Fibroblast of skin of back (primary cell): ENCODE measurements around the gene ITIH1.

ENCODE experiments used
- DNase-seq: peaks from one replicate; pipeline ENCODE4 v3.0.0-alpha.2; 2013

The ITIH1 gene

DNA sequence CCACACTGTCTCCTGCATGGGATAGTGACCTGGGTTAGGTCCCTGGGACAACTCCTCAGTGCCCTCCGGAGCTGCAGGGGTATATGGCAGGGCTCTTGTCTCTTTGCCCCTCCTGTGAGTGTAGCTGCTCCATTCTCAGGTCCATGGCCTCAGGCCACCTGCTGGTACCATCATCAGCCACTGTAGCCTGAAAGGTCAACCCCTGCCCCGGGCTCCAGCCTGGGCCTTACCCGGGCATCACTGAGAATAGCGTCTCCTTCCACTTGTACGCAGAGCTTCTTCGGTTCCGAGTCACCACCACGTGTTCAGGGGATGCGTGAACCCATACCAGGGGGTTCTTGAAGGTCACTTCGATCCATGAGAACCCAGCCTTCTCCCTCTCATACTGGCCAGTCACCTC lies 39.3 kb downstream of the ITIH1 start:
- no peak for DNase-seq

DNA sequence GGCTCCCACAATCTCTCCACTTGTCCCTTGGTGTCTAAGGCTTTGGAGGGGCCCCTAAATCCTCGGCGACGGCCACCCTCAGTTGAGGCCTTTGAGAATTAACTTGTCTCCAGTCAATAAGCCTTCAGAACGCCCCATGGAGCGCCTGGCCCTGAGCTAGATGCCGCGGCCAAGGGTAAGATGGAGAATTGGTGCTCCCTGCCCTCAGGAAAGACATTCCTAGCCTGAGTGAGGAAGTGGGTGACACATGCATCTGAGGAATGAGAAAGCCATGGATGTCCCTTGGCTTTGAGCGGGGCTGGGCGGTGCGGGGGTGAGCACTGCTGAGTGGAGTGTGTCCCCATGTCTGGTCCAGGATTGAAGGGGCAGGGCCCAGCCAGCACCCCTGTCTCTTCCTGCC lies 39.8 kb downstream of the ITIH1 start:
- DNase-seq = no peak

DNA sequence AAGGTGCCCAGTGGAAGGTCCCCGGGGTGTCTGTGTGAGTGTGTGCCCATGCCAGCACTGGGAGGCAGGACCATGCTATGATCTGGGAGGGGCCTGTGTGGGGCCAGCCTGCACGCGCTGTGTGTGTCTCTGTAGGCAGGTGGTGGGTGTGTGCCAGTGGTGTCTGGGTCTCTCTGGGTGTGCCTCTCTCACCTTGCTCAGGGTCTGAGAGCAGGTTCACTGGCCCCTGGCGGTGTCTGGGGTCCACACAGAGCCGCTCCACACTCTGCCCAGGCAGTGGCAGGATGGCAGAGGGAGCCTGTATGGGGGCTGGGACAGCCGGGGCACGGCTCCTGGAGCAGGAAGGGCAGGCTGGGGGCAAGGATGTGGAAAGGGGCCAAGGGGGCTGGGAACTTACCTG lies 40.5 kb downstream of the ITIH1 start:
- no peak for DNase-seq

DNA sequence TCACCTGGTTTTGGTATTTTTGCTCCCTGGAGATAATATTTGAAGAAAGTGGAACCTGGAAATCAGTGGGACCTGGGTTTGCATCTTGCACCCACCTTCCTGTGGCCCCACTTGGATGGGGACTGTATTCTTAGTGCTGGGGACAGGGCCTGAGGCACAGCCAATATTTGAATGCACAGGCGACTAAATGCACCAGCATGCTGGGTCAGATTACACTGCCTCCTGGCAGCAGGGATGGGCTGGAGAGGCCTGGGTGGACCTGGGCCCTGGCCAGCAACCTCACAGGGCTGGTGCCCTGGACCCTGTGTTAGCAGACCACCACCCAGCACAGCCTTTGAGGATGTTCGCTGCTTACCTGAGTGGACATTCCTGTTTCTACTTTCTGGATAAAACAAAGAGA lies 42.5 kb downstream of the ITIH1 start:
- DNase-seq = no peak

DNA sequence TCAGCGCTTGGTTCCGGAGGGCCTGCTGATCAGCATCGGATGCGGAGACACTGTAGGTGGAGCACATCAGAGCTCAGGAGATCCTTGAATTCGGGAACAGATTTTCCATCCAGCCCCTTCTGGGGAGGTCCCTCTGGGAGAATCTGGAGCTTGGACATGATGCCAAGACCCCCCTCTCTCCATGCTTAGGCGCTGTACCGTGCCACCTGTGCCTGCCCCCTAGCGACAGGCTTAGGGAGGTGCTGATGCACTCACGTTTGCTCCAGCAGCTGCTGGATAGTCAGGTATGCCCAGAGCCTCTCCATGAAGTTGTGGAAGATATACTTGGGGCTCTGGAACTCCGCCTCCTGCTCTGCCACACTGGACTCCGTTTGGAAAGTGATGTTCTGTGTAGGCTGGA lies 43.3 kb downstream of the ITIH1 start:
- no peak for DNase-seq

DNA sequence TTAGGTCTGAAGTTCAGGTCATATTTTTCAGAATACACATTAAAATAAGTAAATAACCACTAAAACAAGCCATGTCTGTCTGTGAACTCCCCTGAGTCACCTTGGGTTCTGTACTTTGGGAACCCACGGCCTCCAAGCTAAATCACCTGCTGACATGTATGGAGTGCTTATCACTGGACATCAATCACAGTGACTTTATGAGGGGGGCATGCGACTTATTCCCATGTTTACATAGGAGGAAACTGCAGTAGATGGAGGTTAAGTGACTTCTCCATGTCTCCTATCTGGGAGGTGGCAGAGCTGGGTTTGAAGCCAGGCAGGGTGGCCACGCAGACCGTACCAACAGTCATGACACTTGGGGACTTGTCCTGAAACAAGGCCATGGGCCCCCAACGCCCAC lies 45.0 kb downstream of the ITIH1 start:
- no peak for DNase-seq

DNA sequence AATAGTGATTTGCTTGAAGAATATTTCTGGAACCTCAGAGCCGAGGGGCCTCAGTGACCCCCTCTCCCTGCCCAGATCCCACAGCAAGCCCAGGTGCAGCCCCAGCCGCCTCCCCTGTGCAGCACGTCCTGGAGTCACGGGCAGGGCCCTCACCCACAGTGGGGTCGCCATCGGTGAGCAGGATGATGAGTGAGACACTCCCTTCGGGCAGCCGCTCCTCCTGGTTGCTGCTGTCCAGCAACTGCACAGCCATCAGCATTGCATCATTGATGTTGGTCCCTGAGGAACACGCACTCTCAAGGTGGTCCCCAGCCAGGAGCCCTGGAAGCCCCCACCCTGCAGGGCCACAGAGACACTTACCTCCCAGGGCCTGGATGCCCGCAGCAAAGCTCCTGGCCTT lies 46.6 kb downstream of the ITIH1 start:
- DNase-seq = no peak

DNA sequence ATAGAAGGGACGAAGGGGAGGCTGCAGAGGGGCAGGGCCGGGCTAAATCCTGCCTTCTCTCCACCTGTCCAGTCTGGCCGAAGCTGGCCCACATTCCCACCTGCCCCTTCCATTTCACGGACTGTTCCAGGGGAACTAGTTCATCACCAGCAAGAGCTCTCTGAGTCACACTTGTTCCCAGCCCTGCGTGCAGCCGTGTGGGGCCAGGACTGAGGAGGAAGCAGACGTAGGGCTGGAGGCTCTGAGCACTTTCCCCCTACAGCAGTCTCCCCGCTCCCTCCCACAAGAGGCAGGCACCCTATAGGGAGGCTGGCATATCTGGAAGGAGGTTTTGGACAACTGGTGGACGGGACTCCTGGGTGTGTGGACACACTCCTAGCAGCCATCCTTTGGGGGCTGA lies 50.0 kb downstream of the ITIH1 start:
- DNase-seq = peak; percentile 37

DNA sequence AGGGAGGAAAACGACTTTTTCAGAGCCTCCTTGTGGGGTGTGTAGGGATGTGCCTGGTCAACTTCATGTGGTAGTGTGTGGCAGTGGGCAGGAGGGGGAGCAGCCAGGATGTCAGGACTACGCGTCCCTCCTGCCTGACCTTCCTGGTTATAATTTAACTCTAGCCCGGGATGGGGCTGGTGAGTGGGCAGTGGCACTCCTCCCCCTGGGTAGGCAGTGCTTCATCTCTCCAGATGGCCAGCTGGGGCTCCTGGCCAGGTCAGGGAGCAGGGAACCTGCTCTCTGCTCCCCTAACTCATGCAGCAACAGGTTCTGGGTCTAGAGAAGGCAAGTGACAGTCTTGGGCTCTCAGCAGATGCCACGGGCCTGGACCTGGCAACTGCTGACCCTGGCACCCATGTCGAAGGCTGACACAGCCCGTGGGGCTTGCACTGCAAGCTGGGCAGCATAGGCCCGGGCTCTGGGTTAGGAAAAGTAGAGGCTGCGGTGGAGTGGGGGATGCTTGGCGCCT lies 50.5 kb downstream of the ITIH1 start:
- no peak for DNase-seq

DNA sequence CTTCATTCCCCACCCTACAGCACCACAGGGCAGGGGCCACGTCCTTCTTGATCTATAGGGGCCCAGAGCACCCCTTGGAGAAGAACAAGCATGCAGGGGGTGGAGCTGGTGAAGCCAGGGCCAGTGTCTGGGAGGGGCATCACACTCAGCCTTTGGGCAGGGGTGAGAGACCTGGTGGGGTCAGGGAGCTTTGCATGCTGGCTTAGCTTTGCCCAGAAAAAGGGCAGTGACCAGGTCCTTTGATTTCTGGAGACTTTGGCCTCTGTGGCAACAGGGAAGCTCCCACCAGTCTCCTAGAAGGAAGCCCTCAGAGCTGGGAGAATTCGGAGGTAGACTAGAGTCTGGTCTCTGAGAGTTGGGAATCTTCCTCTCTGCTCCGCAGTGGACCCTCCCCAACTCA lies 52.1 kb downstream of the ITIH1 start:
- no peak for DNase-seq

DNA sequence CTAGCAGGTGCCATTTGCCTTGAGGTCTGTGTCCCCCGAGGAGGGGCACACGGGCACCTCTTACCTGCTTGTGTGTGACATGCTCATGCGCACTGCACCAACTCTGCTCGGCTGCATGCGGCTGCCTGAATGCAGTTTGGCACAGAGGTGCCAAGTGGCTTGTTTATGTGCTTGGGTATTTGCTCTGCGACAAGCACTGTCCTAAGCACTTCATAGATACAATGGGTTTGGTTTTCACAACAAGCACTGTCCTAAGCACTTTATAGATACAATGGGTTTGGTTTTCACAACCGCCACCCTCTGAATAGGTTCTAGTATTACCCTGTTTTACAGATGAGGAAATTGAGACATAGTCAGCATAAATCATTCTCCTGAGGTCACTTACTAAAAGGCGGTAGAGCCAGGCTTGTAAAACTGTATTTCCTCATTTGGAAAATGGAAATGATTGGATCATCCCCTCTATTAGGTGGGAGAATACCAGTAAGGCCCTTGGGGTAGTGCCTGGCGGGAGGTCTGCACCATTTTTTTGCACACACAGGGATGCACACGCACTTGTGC lies 52.6 kb downstream of the ITIH1 start:
- no peak for DNase-seq

DNA sequence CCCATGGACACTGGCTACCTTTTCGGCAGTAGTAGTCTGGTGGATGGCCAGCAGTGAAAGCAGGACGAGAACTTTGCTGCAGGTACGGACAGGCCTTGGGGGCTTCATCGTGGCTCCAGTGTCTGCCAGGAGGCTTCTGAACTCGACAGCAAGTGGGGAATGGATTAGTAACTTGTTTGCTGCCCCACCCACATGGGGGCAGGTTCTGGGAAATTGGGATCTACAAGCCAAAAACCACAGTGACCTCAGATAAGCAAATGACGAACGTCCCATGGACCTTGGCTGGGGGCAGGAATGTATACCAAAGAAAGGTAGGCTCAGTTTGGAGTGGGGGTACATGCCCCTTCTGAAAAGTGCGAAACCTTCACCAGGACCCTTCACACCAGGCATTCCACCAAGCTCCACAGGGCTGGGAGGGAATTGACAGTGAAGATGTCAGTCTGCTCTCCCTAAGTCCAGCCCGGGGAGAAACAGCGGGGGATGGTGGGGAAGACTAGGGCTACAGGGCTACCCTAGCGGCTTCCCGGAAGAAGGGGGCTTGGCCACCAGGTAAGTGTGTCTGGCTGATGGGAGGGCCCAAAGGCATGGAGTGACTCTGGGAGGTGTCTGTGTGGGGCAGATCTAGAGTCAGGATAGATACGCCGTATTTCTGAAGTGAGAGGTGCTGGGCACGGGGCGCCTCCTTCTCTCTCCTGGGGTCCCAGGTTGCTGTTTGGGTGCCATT lies 53.3 kb downstream of the ITIH1 start, which contains the start of gene ITIH4:
ITIH4 (minus strand) TSS at position 138 of the 724 bp plus-strand sequence; CDS start at position 108, 30 bp downstream.
- no peak for DNase-seq

DNA sequence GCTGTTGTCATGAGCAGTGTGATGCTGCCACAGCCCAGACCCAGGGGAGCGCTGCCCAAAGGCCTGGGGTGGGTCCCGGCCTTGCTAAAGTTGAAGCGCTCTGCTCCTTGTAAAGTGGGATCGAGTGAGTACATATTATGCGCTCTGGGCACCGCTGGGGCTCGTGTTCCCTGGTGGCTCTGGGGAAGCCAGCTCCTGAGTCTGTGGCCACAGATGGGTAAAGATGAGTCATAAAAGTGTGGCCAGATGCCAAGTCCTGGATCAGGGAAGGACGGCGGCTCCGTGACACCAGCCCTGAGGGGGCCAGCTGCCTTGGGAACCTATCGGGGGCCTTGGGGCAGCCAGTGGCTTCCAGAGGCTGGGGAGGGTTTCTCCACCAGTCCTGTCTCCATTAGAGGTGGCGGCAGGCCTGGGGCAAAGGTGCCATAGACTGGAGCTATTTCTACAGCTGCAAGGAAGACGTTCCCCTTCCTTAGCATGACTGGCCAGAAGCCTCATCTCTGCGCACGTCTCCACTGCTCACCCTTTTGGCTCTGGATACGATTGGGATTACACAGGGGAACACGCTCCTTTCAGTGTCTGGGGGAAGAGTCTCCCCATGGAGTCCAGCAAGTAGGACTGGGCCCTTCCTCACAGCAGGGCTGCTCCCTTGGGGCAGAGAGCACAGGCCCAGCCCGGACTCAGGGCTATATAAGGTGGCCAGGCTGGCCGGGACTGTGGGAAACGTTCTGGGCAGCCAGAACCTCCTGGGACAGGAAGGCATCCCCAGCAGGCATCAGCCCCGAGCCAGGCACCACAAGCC lies 54.3 kb downstream of the ITIH1 start:
- DNase-seq = peak; percentile 89

DNA sequence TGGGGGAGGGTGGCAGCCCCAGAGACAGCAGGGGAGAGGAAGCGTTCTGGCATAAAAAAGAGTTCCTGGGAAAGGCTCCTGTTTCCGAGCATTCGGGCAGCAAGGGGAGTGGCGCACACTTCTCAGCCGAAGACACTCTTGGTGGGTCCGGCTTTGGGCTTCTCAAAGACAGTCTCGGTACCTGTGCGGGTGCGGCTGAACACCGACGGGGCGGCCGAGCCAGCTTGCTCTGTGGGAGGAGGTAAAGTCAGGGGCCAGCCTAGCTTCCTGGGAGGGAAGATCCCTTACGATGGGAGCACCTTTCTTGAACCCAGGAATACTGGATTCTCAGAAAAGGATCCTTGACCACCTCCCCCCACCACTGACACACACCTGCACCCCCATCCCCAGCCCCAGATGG lies 55.8 kb downstream of the ITIH1 start:
- DNase-seq = no peak

DNA sequence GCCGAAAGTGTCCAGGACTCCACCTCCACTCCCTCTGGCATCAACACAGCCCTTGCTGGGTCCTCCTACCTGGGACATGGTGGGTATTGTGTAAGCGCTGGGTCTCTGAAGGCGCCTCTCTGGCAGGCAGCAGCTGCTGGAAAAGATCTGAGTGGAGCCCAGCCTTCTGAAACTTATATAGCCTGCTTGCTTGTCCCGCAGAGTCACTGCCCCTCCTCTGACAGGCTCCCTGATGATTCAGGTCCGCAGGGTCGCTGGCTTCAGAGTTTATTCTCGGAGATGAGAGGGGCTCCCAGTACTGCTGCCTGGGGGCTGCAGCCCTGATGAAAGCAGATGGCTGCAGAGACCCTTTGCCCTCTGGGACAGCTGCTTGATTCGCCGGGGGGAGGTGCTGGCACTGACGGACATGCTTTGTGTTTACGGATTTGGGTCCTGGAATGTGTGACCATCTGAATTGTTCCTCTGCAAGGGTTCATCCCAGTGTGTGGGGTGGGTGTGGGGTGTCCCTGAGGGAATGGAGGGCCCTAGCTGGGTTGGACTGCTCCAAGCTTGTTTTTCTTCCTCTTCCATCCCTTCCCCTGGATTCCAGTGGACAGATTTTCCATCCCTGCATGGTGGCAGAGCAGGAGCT lies 57.6 kb downstream of the ITIH1 start, which contains the start of gene MUSTN1:
MUSTN1 (minus strand) TSS at position 149 of the 631 bp plus-strand sequence; CDS start at position 78, 71 bp downstream.
- DNase-seq = peak; percentile 44

DNA sequence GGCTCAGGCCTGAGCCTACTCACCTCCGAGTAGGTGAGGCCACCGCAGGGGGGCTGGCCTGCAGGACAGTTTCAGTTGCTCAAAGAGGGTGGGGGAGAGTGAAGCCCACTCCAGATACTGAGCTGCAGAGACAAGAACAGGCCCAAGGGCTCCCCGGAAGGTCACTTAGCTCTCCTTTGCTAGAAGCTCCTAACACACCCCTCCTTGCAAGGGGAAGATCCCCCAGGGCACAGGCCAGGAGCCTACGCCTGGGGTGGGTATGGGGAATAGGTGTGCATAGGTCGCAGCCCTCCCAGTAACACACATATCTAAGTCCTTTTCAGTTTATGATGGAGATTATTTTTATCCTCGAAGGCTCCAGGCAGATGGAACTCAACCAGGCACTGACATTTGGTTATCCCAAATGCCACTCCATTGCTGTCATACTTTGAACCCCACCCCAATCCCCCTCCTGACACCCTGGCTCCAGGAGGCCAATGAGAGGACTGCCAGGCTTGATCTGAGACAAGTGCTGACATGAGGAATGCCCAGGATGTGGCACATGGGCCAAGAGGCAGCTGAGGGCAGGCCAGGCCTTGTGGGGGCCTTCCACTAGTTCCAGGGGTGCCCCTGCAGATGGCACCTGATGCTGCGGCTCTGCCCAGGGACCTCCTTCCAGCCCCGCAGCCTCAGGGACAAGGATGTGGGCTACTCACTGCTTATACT lies 58.5 kb downstream of the ITIH1 start:
- DNase-seq = no peak

DNA sequence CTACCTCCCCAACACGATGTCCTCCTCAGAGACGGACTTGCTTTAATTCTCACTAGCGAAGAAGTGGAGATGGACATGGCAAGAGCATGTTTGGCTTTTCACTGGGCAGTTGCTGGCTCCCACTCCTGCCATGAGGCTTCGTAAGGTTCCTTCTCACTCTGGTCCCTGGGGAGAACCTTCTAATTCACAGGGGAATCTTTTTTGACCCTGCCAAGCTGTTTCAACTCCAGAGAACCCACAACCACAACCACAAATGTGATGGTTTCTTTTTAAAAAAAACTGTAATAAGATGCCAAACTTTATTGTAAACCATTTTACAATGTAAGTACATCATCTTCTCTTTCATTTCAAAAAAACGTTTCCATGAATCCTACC lies 59.1 kb downstream of the ITIH1 start:
- no peak for DNase-seq

DNA sequence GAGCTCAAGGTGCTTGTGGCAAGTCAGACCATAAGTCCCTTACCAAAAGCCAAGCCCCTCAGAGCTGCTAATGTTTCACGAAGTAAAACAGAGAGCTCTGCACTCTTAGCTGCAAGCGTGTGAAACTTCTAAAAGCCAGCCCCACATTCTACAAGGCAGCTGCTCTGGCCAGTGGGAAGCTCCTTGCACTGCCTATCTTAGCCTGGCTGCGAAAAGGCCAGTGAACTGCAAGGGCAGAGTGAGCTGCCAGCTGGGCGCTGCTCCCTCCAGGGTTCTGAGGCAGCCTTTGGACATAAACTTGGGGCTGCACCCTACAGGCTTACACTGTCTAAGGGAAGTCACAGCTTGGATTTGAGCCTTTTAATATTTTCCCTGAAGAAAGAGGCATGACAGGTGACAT lies 59.6 kb downstream of the ITIH1 start:
- DNase-seq = no peak

DNA sequence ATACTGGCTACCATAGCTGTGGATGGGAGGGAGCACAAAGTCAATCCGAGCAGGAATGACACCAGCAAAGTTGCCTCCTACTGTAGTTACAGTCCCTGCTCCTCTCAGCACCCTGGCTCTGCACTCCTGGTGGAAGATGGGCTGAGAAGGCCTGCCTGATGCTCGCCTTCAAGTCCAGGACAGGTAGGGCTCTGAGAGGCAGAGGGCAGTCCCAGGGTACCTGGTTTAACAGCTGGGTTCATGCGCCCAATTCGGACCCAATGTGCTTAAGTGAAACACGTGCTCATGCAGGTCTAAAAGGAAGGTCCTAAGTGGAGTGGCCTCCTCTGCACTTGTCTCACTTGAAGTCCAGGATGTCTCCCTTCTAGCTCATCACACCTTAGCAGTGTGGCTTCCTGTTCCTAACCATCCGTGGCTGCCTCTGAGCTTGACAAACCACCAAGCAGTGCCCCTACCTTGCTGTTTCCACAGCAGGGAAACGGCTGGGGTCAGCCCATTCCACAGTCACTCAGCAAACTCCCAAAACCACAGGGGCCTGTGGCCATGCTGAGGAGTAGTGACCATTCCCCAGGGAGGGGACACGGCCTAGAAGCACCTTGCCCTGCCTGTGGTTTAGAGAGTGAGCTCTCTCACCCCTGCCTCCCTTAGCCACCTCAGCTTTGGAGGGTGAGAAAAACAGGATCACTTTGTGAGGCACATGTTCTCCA lies 61.3 kb downstream of the ITIH1 start:
- no peak for DNase-seq

DNA sequence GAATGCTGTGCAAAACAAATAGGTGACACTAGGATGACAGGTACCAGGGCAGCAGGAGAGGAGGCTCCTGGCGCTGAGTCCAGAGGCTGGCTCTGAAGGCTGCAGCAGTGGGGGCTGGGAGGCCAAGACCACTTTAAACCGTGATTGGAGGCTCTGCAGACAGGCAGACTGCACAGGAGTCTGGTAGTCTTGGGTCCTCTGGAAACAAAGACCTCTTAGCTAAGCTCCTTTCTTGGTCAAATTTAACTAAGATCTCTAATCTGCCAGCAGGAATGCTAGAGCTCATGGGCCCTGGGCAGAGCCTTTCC lies 61.8 kb downstream of the ITIH1 start:
- no peak for DNase-seq

DNA sequence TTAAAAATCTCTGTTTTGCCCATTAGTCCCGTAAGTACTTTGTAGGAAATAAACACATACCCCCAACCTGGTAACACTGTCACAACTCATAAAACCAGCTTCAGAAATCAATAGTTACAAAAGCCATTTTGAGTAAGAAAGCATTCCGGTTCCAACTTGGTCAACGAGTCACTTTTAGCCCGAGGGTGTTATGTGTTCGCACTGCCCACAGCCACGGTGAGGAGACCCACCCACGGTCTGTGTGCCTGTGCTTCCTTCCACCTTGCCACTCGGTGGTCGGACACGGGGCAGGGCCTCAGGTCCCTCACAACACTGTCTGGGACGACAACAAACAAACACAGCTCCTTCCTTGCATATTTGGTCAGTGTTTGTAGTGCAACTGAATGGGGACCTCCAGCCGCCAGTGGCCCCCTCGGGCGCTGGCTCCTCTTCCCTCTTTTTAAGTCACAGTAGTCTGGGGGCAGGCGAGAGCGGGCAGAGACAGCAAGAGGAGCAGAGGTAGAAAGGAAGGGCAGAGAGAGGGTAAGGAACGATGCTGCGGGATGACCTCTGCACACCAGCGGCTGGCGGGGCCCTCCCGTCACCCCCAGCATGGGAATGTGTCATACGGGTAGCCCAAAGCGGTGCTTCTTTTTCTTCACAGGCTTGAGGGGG lies 62.6 kb downstream of the ITIH1 start:
- DNase-seq = no peak
